ENCODE results near the gene EHD4.

- TF ChIP-seq CTCF (IDR thresholded peaks at IDR 0.05; ENCODE audit: poor library complexity): no peak
- no peak for TF ChIP-seq EZH2 (IDR thresholded peaks at IDR 0.05; ENCODE audit: borderline replicate concordance)
These were observed 121.2 kb downstream of the EHD4 start for GRCh38 chr15:41851167-41851523.

Measured in hepatocyte (in vitro differentiated cells).